Fibroblast of skin of back (primary cell): ENCODE results near the gene DDX47. TPM values are rescaled to one million over a fixed set of nuclear protein-coding genes. Genes with fewer than 3 reads are reported as not detected.

ENCODE experiments used
- DNase-seq: peaks from one replicate; pipeline ENCODE4 v3.0.0-alpha.2; 2013
- polyA plus RNA-seq, 2 experiments: library from polyadenylated mRNA; unstranded; fragments of 120-200 nt; gene quantifications; one replicate each; pipeline ENCODE4 v1.2.1, GENCODE V29; 2013; ENCODE audit not compliant: insufficient read length in 2 of 2

The DDX47 gene
- polyA plus RNA-seq (2013, experiment 1 of 2; ENCODE audit: insufficient read length), result 49.7 TPM
- polyA plus RNA-seq (2013, experiment 2 of 2; ENCODE audit: insufficient read length), result 36.6 TPM

- peak; percentile 91 for DNase-seq
Measured at GRCh38 chr12:12813120-12814101, at the start of gene DDX47. Gene DDX47 (plus strand): TSS chr12:12813346. CDS start chr12:12813368, 22 bp downstream.

GRCh38 chr12:12764824-12765223 is 48.3 kb upstream of the DDX47 start:
- DNase-seq, result no peak

GRCh38 chr12:12770262-12770661 is 42.9 kb upstream of the DDX47 start:
- no peak for DNase-seq

- DNase-seq, result no peak
Measured at GRCh38 chr12:12774791-12775190, 38.4 kb upstream of the DDX47 start.

GRCh38 chr12:12776261-12776660 is 36.9 kb upstream of the DDX47 start:
- no peak for DNase-seq

- DNase-seq, result no peak
Measured at GRCh38 chr12:12777092-12777491, 36.1 kb upstream of the DDX47 start.

- DNase-seq, result no peak
Measured at GRCh38 chr12:12779007-12779406, 34.1 kb upstream of the DDX47 start.

GRCh38 chr12:12779529-12779928 is 33.6 kb upstream of the DDX47 start:
- peak; percentile 86 for DNase-seq

GRCh38 chr12:12784116-12784515 is 29.0 kb upstream of the DDX47 start:
- DNase-seq, result no peak

GRCh38 chr12:12784911-12785814 is 28.0 kb upstream of the DDX47 start, which contains the start of gene APOLD1:
Gene APOLD1 (plus strand): TSS chr12:12785659. CDS start chr12:12785692, 33 bp downstream.
- peak; percentile 91 for DNase-seq

GRCh38 chr12:12786351-12786705 is 26.8 kb upstream of the DDX47 start:
- no peak for DNase-seq

GRCh38 chr12:12786706-12787601 is 26.2 kb upstream of the DDX47 start:
- peak; percentile 83 for DNase-seq

GRCh38 chr12:12788131-12788530 is 25.0 kb upstream of the DDX47 start:
- no peak for DNase-seq

- DNase-seq, result peak; percentile 82
Measured at GRCh38 chr12:12788675-12789368, 24.3 kb upstream of the DDX47 start.

GRCh38 chr12:12790956-12791355 is 22.2 kb upstream of the DDX47 start:
- no peak for DNase-seq

- no peak for DNase-seq
Measured at GRCh38 chr12:12791756-12792369, 21.3 kb upstream of the DDX47 start.

- no peak for DNase-seq
Measured at GRCh38 chr12:12792421-12792820, 20.7 kb upstream of the DDX47 start.

- DNase-seq, result no peak
Measured at GRCh38 chr12:12794686-12795085, 18.5 kb upstream of the DDX47 start.

GRCh38 chr12:12796171-12796570 is 17.0 kb upstream of the DDX47 start:
- no peak for DNase-seq

- DNase-seq, result no peak
Measured at GRCh38 chr12:12796928-12797793, 16.0 kb upstream of the DDX47 start.
